Tibial nerve (tissue), 4 donors: ENCODE measurements around the gene ADGRL3. TPM values are rescaled to one million over a fixed set of nuclear protein-coding genes. Genes with fewer than 3 reads are reported as not detected.

ENCODE experiments used
- DNase-seq, 2 donors: peaks; one replicate each; pipeline ENCODE4 v3.0.0-alpha.2; 2019; ENCODE audit warnings: low spot score in 2 of 2
- H3K27ac ChIP-seq, 4 donors: fragments of 200-600 bp; sonication (generic) in 3 of 4; one replicate each; pipeline ENCODE4 v1.5.1; 2017 to 2019; ENCODE audit warnings: mild to moderate bottlenecking in 1 of 4
- H3K27me3 ChIP-seq, 2 donors: fragments of 200-600 bp; sonication (generic) in 1 of 2; one replicate each; pipeline versions ENCODE4 v1.5.1 to v1.6.0; 2017 to 2019
- H3K36me3 ChIP-seq, 3 donors: fragments of 200-600 bp; sonication (generic); one replicate each; pipeline ENCODE4 v1.5.1; 2018 to 2019
- H3K4me1 ChIP-seq, 4 donors: fragments of 200-600 bp; sonication (generic) in 3 of 4; one replicate each; pipeline ENCODE4 v1.5.1; 2017 to 2019
- H3K4me3 ChIP-seq, 4 donors: fragments of 200-600 bp; sonication (generic) in 3 of 4; one replicate each; pipeline ENCODE4 v1.5.1; 2017 to 2019; ENCODE audit warnings: mild to moderate bottlenecking in 1 of 4, moderate library complexity in 1 of 4
- H3K9me3 ChIP-seq, 4 donors: fragments of 200-600 bp; sonication (generic) in 3 of 4; one replicate each; pipeline ENCODE4 v1.5.1; 2017 to 2019
- CTCF ChIP-seq, 5 experiments: fragments of 200-600 bp in 3 of 5; fragments of 450-650 bp in 2 of 5; sonication (generic) in 3 of 5; IDR thresholded peaks; one replicate each; pipeline ENCODE4 v1.5.1; 2016 to 2019; ENCODE audit warnings: antibody characterized with exemption in 5 of 5, mild to moderate bottlenecking in 3 of 5, moderate library complexity in 2 of 5
- EP300 ChIP-seq, 2 donors: sonication (generic); formaldehyde crosslinking; IDR thresholded peaks; one replicate each; pipeline ENCODE4 v1.6.1; 2017; ENCODE audit warnings: antibody characterized with exemption in 2 of 2, mild to moderate bottlenecking in 1 of 2
- POLR2A ChIP-seq, 2 donors: fragments of 450-650 bp; IDR thresholded peaks; one replicate each; pipeline ENCODE4 v1.6.1; 2017; ENCODE audit warnings: antibody characterized with exemption in 2 of 2, mild to moderate bottlenecking in 2 of 2, moderate library complexity in 2 of 2
- WGBS, 2 donors: methylation state at CpG; one replicate each; pipeline ENCODE4 v1.1.5; 2018; 5-methylcytosine and 5-hydroxymethylcytosine counted together
- total RNA-seq, 4 donors: library from RNA; depleted of rRNA; stranded (reverse); fragments of >200 nt; gene quantifications; one replicate each; pipeline ENCODE4 v1.1.0, GENCODE V29; 2016

ADGRL3 gene
- total RNA-seq, 4 donors from 2014 or later = 20.1 to 51.3 (median 28.2) TPM

- Histone ChIP-seq H3K4me3 (no peak overlapping the region), H3K4me1 (no peaks in the 10 kb centered on the region), H3K9me3 (peaks cover 0 to 2% (median 0%) of the 10 kb centered on the region in 4 donors), H3K36me3 (no peaks in the 10 kb centered on the region), H3K27me3 (no peaks in the 10 kb centered on the region), H3K27ac (no peak overlapping the region)
- TF ChIP-seq POLR2A (IDR thresholded peaks at IDR 0.05) (no peak), EP300 (IDR thresholded peaks at IDR 0.05) (no peak), CTCF (IDR thresholded peaks at IDR 0.05) (no peak)
- no peak for DNase-seq
- 96 to 100% methylated on average over 7 of the region's 7 CpGs for WGBS, 2 donors
Observed at GRCh38 chr4:61723492-61723891, 523.4 kb downstream of the ADGRL3 start.

- H3K9me3 ChIP-seq = peaks cover 0 to 2% (median 0%) of the 10 kb centered on the region in 4 donors
- 39 to 41% methylated on average over 2 of the region's 2 CpGs for WGBS, 2 donors
- no peak for TF ChIP-seq EP300 (IDR thresholded peaks at IDR 0.05)
- no peak for TF ChIP-seq CTCF (IDR thresholded peaks at IDR 0.05)
- TF ChIP-seq POLR2A (IDR thresholded peaks at IDR 0.05) = no peak
- H3K4me1 ChIP-seq = no peaks in the 10 kb centered on the region
- no peak overlapping the region for H3K4me3 ChIP-seq
- H3K27ac ChIP-seq = no peak overlapping the region
- no peaks in the 10 kb centered on the region for H3K27me3 ChIP-seq
- H3K36me3 ChIP-seq = no peaks in the 10 kb centered on the region
- DNase-seq = no peak
Observed at GRCh38 chr4:61727286-61727685, 527.2 kb downstream of the ADGRL3 start.

DNA sequence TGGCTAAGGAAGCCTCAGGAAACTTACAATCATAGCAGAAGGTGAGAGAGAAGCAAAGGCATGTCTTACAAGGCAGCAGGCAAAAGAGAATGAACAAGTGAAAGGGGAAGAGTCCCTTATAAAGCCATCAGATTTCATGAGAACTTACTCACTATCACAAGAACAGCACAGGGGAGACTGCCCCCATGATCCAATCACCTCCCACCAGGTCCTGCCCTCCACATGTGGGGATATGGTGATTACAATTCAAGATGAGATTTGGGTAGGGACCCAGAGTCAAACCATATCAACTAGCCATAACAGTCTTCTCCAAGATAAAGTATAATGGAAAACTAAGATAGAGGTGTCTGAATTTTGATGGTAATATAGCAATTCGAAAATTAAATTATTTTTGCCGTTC, 534.3 kb downstream of the ADGRL3 start:
- H3K9me3 ChIP-seq = no peaks in the 10 kb centered on the region
- H3K27ac ChIP-seq = no peak overlapping the region
- peaks cover 0 to 11% (median 0%) of the 10 kb centered on the region in 3 donors for H3K36me3 ChIP-seq
- H3K27me3 ChIP-seq = no peaks in the 10 kb centered on the region
- no peak for DNase-seq
- H3K4me3 ChIP-seq = no peak overlapping the region
- TF ChIP-seq EP300 (IDR thresholded peaks at IDR 0.05) (no peak), CTCF (IDR thresholded peaks at IDR 0.05) (no peak), POLR2A (IDR thresholded peaks at IDR 0.05) (no peak)
- 89 to 96% methylated on average over 2 of the region's 2 CpGs for whole genome bisulfite sequencing, 2 donors
- H3K4me1 ChIP-seq = no peaks in the 10 kb centered on the region

DNA sequence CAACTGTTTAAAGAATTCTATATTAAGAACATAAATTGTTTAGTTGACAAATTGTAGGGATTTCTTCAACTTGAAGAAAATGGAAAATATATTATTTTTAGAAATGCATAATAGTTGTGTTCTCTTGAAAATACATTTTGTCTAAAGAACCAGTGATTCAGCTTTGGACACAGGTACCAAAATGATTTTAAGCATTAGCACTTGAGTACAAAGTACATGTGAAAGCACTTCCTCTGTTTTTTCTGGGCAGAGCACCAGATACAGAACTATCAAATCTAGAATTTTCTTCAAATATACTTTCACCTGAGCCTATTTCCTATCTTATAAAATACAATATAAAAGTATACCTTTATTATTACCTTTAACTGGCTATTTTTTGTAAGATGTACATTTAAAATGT, 539.8 kb downstream of the ADGRL3 start:
- no peaks in the 10 kb centered on the region for H3K36me3 ChIP-seq
- no peaks in the 10 kb centered on the region for H3K27me3 ChIP-seq
- peaks cover 0 to 8% (median 0%) of the 10 kb centered on the region in 4 donors for H3K9me3 ChIP-seq
- H3K4me3 ChIP-seq = no peak overlapping the region
- no peak for TF ChIP-seq CTCF (IDR thresholded peaks at IDR 0.05)
- TF ChIP-seq POLR2A (IDR thresholded peaks at IDR 0.05) = no peak
- TF ChIP-seq EP300 (IDR thresholded peaks at IDR 0.05) = no peak
- DNase-seq = no peak
- no peak overlapping the region for H3K27ac ChIP-seq
- H3K4me1 ChIP-seq = no peaks in the 10 kb centered on the region

DNA sequence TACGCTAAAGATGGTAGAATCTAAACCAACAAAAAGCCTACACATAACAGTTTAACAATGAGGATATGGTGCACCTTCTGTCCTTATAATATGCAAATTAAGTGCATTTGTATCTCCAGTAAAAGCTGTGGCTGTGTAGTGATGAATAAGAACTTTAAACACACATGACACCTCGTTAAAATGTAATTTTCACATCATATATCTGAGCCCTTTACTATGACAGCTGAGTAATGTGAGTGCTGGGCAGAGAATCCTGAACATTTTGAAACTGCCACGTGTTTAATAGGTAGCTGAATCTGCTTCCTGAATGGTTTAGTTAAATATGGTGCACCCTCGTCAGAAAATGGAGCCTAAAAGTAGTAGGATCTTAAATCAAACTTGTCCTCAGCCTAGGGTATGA, 540.8 kb downstream of the ADGRL3 start:
- WGBS, 2 donors = 48 to 50% methylated on average over 4 of the region's 4 CpGs

More for the DNA sequence above, 540.8 kb downstream of the ADGRL3 start:
- Histone ChIP-seq H3K4me3 (no peak overlapping the region), H3K9me3 (peaks cover 0 to 8% (median 0%) of the 10 kb centered on the region in 4 donors), H3K27ac (no peak overlapping the region), H3K27me3 (no peaks in the 10 kb centered on the region), H3K36me3 (no peaks in the 10 kb centered on the region), H3K4me1 (no peaks in the 10 kb centered on the region)
- no peak for DNase-seq
- TF ChIP-seq POLR2A (IDR thresholded peaks at IDR 0.05) = no peak
- no peak for TF ChIP-seq EP300 (IDR thresholded peaks at IDR 0.05)
- no peak for TF ChIP-seq CTCF (IDR thresholded peaks at IDR 0.05)
